8988T (cell line): Measurements from ENCODE around the gene NTRK1.

Source experiments
- DNase-seq: peaks from one replicate; pipeline ENCODE4 v3.0.0; 2011

The NTRK1 gene

GRCh38 chr1:156883919-156884318 lies 23.3 kb downstream of the NTRK1 start:
- no peak for DNase-seq

DNA sequence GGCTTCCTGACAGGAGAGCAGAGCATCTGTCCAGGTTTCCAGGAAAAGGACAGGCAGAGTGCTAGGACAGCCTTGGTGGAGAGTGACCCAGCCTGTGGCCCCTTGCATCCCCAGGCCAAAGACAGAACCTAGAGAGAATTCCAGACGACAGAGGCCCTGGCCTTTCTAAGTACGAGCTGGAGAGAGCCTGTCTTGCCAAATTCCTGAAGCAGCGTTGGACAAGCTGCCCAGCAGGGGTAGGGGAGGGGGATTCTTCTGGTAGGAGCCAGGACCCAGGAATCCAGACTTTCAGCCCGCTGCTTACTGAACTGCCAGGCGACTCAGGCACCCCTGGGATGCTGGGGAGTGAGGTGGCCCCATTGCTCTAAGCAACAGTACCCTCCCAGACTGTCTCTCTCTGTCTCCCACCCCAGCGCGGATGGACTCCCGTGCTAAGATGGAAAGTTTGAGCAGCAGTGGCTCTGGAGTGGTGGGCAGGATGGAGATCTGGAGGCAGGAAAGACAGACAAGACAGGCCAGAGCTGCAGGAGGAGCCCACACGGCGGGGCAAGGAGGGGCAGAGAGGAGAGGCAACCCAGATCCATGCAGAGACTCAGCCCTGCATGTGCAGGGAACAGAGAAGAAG lies 24.0 kb downstream of the NTRK1 start:
- DNase-seq, result no peak

- no peak for DNase-seq
These were observed 24.6 kb downstream of the NTRK1 start for GRCh38 chr1:156885314-156885713.

DNA sequence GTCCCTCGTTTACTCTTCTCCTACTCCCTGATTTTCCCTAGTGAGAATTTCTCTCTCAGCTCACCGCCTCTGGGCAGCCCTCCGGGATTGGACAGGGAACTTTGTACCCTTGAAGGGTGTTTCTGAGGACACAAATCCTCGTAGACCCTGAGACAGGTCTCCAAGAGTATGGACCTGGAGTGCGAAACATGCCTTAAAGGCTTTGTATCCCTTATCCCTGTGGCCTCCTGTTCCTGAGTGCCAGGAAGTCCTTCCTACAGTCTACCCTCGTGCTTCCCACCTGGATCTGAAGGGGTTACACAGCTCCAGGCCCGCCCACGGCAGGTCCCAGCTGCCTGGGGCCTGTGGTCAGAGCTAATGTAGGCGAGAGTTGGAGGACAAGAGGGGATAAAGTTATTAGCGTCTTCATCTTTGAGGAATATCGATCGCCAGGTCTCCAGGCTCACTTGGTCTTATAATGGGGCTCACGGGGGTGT lies 25.3 kb downstream of the NTRK1 start:
- no peak for DNase-seq

DNA sequence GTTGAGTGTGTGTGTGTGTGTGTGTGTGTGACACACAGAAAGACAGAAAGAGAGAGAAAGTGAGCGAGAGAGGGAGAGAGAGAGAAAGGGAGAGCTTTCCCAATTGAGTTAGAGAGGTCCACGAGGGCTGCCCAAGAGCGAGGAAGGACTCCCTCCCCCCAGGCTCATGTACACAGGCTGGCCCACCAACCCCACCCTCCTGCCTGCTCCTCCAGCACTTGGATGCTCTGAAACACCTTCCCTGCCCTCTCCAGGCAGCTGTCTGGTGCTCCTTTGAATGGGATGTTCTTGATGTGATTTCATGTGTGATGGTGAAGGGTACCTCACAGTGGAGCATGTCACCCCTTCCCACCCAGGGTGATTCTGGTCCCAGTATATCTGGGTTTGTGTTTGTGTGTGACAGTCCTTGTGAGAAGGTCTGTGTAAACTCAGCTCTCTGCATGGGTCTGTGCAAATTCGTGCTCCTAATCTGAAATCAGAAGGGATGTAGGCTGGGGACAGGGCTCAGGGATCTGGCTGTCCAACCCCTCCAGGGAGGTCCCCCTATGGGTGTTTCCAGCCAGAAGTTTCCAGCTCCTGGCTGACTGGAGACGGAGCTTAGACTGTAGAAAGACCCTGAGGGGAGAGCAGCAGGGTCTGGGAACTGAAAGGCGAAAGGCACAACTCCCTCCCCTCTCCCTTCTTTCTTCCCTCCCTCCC lies 26.1 kb downstream of the NTRK1 start:
- DNase-seq, result no peak

GRCh38 chr1:156887317-156887716 lies 26.7 kb downstream of the NTRK1 start:
- no peak for DNase-seq

GRCh38 chr1:156887734-156888133 lies 27.1 kb downstream of the NTRK1 start:
- no peak for DNase-seq

DNA sequence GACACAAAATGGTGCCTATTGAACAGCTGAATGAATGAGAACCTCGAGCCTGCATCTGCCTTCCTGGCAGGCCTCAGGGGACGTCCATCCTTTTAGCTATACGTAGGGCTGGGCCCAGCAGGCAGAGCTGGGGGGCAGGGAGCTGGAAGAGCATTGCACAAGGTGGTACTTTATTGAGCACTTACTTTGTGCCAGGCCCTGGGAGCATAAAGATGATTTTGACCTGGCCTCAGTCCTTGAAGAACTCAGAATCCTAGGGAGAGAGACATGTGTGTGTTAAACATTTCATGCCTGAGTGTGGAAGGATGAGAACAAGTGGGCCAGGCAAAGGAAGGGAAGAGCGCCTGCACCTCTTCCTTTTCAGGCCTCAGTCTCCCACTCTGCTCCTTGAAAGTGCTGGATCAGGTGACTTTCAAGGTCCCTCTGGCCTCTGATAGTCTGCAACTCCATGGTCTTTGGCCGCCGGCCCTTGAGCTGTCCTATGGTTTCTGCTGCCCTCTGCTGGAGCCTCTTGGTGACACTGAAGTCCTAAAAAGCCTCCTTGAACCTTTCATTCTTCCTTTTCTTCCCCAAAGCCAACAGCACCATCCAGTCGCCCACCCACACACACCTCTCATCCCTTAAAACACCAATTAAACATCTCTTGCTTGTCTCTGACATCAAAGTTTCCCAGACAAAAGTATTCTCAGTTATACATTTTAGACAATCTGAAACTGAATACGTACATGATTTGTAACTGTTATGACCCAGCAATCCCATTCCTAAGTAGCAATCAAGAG lies 29.3 kb downstream of the NTRK1 start:
- DNase-seq, result peak; percentile 81

GRCh38 chr1:156892190-156893047 lies 31.8 kb downstream of the NTRK1 start:
- peak; percentile 95 for DNase-seq

GRCh38 chr1:156893048-156893953 lies 32.6 kb downstream of the NTRK1 start, which contains the start of gene PEAR1:
PEAR1 (plus strand) TSS chr1:156893718; CDS start chr1:156903927, 10,209 bp downstream.
- no peak for DNase-seq

- DNase-seq, result no peak
These were observed 33.3 kb downstream of the NTRK1 start for GRCh38 chr1:156894001-156894400.

DNA sequence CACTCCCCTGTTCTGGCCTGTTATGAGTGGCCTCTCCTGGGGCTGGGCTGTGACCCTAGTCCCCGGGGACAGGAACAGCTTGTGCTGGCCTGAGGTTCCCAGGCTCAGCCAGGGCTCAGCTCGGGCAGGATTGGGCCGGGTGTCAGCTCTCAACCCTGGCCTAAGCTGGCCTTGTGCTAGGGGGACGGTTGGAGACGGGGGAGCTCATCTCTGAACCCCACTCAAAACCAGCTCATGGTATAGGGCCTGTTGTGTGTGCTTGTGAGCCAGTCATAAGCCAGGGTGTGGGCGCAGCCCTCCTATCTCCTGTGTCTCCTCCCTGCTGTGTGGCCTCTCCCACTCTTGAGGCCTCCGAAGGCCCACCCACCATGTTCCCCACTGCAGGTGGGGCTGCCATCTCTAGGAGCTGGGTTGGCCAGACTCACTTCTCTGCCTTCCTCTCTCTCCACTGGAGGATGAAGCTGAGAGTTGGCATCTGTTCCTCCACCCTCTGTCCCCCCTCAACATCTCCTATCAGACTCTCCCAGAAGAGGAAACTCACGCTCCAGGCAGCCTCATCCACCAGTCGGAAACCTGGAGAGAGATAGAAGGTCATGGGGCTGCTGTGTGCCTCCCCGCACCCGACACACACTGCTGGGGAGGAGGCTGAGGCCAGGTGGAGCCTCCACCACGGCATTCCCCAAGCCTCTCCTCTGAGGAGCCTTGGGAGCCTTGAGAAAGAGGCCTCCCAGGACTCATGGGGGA lies 34.2 kb downstream of the NTRK1 start:
- DNase-seq, result no peak

GRCh38 chr1:156895455-156895812 lies 34.8 kb downstream of the NTRK1 start:
- DNase-seq, result no peak

- DNase-seq, result no peak
These were observed 35.3 kb downstream of the NTRK1 start for GRCh38 chr1:156895927-156896326.

- DNase-seq, result peak; percentile 99
These were observed 35.9 kb downstream of the NTRK1 start for GRCh38 chr1:156896490-156897033.

DNA sequence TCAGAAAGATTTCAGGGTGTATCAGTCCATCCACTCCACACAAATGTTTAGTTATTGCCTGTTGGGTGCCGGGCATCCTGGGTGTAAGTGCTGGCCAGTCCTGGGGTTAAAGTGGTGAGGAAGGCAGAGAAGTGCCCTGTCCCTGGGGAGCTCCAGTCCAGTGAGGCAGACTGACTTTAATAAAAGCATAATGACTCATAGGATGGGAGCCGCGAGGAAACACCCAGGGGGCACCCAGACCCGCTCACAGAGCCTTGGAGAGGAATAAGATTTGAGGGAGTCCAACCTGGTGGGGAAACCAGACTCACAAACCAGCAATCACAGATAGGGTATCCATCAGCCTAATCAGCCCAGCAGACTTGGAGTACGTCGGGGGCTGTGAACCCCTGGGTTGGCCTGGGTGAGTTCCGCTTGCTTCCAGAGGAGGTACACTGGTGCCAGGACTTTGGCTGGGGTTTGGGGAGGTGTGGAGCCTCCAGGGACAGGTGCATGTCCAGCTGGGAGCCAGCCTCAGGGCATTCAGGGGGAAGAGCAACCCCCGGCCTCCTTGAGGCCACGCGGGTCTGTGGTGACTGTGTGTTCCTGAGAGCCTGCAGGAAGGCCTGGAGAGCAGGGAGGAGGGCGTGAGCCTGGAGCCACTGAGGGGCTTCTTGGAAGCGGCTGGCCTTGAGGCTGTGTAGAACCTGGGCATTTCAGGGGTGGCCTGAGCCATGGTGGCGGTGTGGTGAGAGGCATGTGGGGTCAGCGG lies 36.6 kb downstream of the NTRK1 start:
- DNase-seq, result peak; percentile 73

DNA sequence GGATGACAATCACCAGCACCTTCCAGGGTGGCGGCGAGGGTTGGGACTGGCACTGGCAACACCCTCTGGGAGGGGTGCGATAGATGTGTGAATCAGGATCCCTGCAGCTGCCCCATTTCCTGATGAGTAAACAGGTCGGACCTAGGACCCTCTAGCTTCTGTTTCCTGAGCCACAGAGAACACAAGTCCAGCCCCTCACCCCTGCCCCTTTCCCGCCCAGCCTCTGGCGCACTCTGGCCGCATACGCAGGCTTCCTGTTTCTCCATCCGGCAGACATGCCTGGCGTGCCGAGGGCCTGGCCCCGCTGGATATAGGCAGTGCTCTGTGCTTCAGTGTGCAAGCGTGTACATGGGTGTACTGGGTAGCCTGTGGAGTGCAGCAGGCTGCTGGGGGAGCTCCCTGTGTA lies 37.5 kb downstream of the NTRK1 start:
- peak; percentile 89 for DNase-seq

DNA sequence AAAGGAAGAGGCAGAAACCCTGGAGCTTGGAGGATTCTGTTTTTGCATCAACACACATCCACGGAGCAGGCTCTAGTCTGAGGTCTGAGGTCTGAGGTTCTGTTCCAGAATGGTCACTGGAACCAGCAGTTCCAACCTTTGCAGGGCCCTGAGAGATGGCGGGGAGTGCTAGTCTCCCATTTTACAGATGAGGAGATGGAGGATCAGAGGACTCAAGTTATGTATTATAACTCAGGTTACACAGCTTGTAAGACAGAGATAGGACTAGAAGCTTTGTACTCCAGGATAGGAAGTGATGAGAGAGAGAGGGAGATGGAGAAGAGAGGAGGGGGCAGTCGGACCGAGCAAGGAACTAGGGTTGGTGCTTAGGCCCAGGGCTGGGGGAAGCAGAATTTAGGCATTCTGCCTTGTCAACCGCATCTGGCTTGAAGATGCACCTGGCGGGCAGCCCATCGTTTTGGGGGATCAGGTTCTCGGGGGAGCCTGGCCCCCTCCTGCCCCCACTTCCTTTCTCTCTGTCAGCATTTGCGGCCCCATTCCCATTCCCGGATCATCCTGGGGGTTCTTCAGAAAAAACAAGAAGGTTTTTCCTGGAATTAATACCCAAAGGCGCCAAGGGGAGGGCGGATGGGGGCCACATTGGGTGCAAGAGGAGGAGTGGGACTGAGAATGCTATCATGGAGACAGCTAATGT lies 38.5 kb downstream of the NTRK1 start:
- no peak for DNase-seq
